Breast epithelium (tissue), 4 donors: ENCODE measurements around the gene BRD8. TPM values are rescaled to one million over a fixed set of nuclear protein-coding genes. Genes with fewer than 3 reads are reported as not detected.
"Not testable (repeated sequence)": the region's sequence is repeated elsewhere in the genome, so short reads cannot be mapped to it uniquely, and the experiment has no call there.

Experiments
- DNase-seq, 2 donors: peaks; one replicate each; pipeline ENCODE4 v3.0.0-alpha.2; 2019; ENCODE audit warnings: low spot score in 2 of 2
- H3K27ac ChIP-seq, 2 donors: fragments of 200-600 bp; sonication (generic) in 1 of 2; one replicate each; pipeline ENCODE4 v1.5.1; 2016 to 2019; ENCODE audit warnings: mild to moderate bottlenecking in 1 of 2
- H3K27me3 ChIP-seq, 2 donors: fragments of 200-600 bp; sonication (generic) in 1 of 2; one replicate each; pipeline versions ENCODE4 v1.5.1 to v1.6.0; 2017 to 2019; ENCODE audit warnings: control low read depth in 1 of 2, mild to moderate bottlenecking in 1 of 2
- H3K36me3 ChIP-seq: fragments of 200-600 bp; one replicate; pipeline ENCODE4 v1.5.1; 2019
- H3K4me1 ChIP-seq, 2 donors: fragments of 200-600 bp; sonication (generic); one replicate each; pipeline ENCODE4 v1.5.1; 2016 to 2019; ENCODE audit warnings: control low read depth in 1 of 2
- H3K4me3 ChIP-seq, 3 donors: fragments of 200-600 bp; sonication (generic); 1 replicate in 2 of 3; 2 replicates in 1 of 3; pipeline ENCODE4 v1.5.1; 2016 to 2019; ENCODE audit warnings: mild to moderate bottlenecking in 3 of 3, moderate library complexity in 2 of 3
- H3K9me3 ChIP-seq, 2 donors: fragments of 200-600 bp; sonication (generic) in 1 of 2; one replicate each; pipeline ENCODE4 v1.5.1; 2016 to 2019; ENCODE audit warnings: control low read depth in 1 of 2
- CTCF ChIP-seq, 3 donors: fragments of 450-650 bp; IDR thresholded peaks; one replicate each; pipeline ENCODE4 v1.5.1; 2016 to 2017; ENCODE audit warnings: antibody characterized with exemption in 3 of 3, mild to moderate bottlenecking in 3 of 3, moderate library complexity in 3 of 3
- POLR2A ChIP-seq: fragments of 450-650 bp; IDR thresholded peaks from one replicate; pipeline ENCODE4 v1.6.1; 2016; ENCODE audit warnings: antibody characterized with exemption, mild to moderate bottlenecking, moderate library complexity
- POLR2AphosphoS5 ChIP-seq, 3 donors: sonication (generic); formaldehyde crosslinking; IDR thresholded peaks; one replicate each; pipeline ENCODE4 v1.6.1; 2017; ENCODE audit warnings: antibody characterized with exemption in 3 of 3
- intact Hi-C: fragments of 100-400 bp; cut with DNase I; formaldehyde crosslinking; loops from one replicate; pipeline ENCODE4 v1.15.1; 2023; ENCODE audit warnings: low total_unique reads
- total RNA-seq, 3 donors: library from RNA; depleted of rRNA; stranded (reverse); fragments of >200 nt; gene quantifications; one replicate each; pipeline ENCODE4 v1.1.0, GENCODE V29; 2016

Gene BRD8
- total RNA-seq, 3 donors from 2014 or later = 28.6 to 90.4 (median 69.5) TPM

GRCh38 chr5:138148811-138149210, 29.6 kb downstream of the BRD8 start:
- no peak for DNase-seq
- H3K4me1 ChIP-seq = no peaks in the 10 kb centered on the region
- intact Hi-C loops = no loop called here
- no peak for TF ChIP-seq POLR2AphosphoS5 (IDR thresholded peaks at IDR 0.05)
- TF ChIP-seq CTCF (IDR thresholded peaks at IDR 0.05) = no peak
- TF ChIP-seq POLR2A = no peak
- H3K27ac ChIP-seq = no peak overlapping the region
- no peaks in the 10 kb centered on the region for H3K27me3 ChIP-seq
- H3K4me3 ChIP-seq = no peak overlapping the region
- no peaks in the 10 kb centered on the region for H3K36me3 ChIP-seq
- H3K9me3 ChIP-seq = no peaks in the 10 kb centered on the region

- H3K4me1 ChIP-seq, H3K27me3 ChIP-seq, H3K4me3 ChIP-seq, DNase-seq, intact Hi-C loops, H3K36me3 ChIP-seq, H3K9me3 ChIP-seq, H3K27ac ChIP-seq: not testable (repeated sequence)
Measured at GRCh38 chr5:138143578-138143977, 34.9 kb downstream of the BRD8 start.

- no peak overlapping the region for H3K4me3 ChIP-seq
- no peak for DNase-seq
- no peak overlapping the region for H3K27ac ChIP-seq
- H3K27me3 ChIP-seq = no peaks in the 10 kb centered on the region
- H3K9me3 ChIP-seq = no peaks in the 10 kb centered on the region
- no peak for TF ChIP-seq POLR2A
- TF ChIP-seq CTCF (IDR thresholded peaks at IDR 0.05) = no peak
- TF ChIP-seq POLR2AphosphoS5 (IDR thresholded peaks at IDR 0.05) = no peak
- no peaks in the 10 kb centered on the region for H3K36me3 ChIP-seq
- no peaks in the 10 kb centered on the region for H3K4me1 ChIP-seq
- intact Hi-C loops = no loop called here
Measured at GRCh38 chr5:138141734-138142133, 36.7 kb downstream of the BRD8 start.

GRCh38 chr5:138140268-138140667, 38.2 kb downstream of the BRD8 start:
- H3K4me1 ChIP-seq = no peaks in the 10 kb centered on the region
- H3K9me3 ChIP-seq = no peaks in the 10 kb centered on the region
- DNase-seq = no peak
- no peaks in the 10 kb centered on the region for H3K27me3 ChIP-seq
- intact Hi-C loops = no loop called here
- TF ChIP-seq POLR2AphosphoS5 (IDR thresholded peaks at IDR 0.05) (no peak), CTCF (IDR thresholded peaks at IDR 0.05) (no peak), POLR2A (no peak)
- H3K27ac ChIP-seq = no peak overlapping the region
- H3K4me3 ChIP-seq = no peak overlapping the region
- H3K36me3 ChIP-seq = no peaks in the 10 kb centered on the region

- Histone ChIP-seq H3K9me3 (no peaks in the 10 kb centered on the region), H3K27ac (no peak overlapping the region), H3K27me3 (no peaks in the 10 kb centered on the region), H3K4me3 (peak overlapping the region in 2 of 3 donors; percentile 64 to 68), H3K36me3 (no peaks in the 10 kb centered on the region), H3K4me1 (no peaks in the 10 kb centered on the region)
- intact Hi-C loops = no loop called here
- no peak for DNase-seq
- TF ChIP-seq POLR2AphosphoS5 (IDR thresholded peaks at IDR 0.05) (no peak), CTCF (IDR thresholded peaks at IDR 0.05) (no peak), POLR2A (no peak)
Measured at GRCh38 chr5:138139781-138140090, 38.7 kb downstream of the BRD8 start.
